ENCODE measurements around the gene LUC7L2. TPM values are rescaled to one million over a fixed set of nuclear protein-coding genes. Genes with fewer than 3 reads are reported as not detected.

The LUC7L2 gene
- total RNA-seq, 4 donors from 2014 or later = 125 to 179 (median 145) TPM

DNA sequence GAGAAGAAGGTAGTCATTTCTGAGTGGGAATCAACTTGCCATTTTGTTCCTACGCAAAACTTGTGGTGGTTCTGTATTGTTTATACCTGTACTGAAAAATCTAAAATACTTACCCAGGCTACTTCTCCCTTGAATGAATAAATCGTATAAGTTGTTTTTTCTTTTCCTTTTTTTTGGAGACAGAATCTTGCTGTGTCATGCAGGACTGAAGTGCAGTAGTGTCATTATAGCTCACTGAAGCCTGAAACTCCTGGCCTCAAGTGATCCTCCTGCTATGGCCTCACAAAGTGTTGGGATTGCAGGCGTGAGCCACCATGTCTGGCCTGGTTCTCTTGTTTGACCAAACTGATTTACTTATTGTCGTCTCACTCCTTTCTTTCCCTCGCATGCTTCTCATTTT is 27.9 kb downstream of the LUC7L2 start:
- 66 to 71% methylated on average over 5 of the region's 5 CpGs for WGBS, 2 donors

GRCh38 chr7:139389091-139389490 is 29.4 kb downstream of the LUC7L2 start:
- peak overlapping the region; percentile 16 to 68 (median 47) for H3K27ac ChIP-seq
- intact Hi-C loops (cut with DNase I) = no loop called here
- peaks cover 34 to 38% of the 10 kb centered on the region in 2 donors for H3K4me1 ChIP-seq
- H3K36me3 ChIP-seq = peaks cover 0 to under 1% of the 10 kb centered on the region in 2 donors
- H3K27me3 ChIP-seq = no peaks in the 10 kb centered on the region
- H3K9me3 ChIP-seq = no peaks in the 10 kb centered on the region
- H3K4me3 ChIP-seq (replicated peaks in 1 of 3) = no peak overlapping the region
- 68 to 76% methylated on average over 3 of the region's 3 CpGs for WGBS, 2 donors
- no peak for DNase-seq
- TF ChIP-seq, protein P1, sequence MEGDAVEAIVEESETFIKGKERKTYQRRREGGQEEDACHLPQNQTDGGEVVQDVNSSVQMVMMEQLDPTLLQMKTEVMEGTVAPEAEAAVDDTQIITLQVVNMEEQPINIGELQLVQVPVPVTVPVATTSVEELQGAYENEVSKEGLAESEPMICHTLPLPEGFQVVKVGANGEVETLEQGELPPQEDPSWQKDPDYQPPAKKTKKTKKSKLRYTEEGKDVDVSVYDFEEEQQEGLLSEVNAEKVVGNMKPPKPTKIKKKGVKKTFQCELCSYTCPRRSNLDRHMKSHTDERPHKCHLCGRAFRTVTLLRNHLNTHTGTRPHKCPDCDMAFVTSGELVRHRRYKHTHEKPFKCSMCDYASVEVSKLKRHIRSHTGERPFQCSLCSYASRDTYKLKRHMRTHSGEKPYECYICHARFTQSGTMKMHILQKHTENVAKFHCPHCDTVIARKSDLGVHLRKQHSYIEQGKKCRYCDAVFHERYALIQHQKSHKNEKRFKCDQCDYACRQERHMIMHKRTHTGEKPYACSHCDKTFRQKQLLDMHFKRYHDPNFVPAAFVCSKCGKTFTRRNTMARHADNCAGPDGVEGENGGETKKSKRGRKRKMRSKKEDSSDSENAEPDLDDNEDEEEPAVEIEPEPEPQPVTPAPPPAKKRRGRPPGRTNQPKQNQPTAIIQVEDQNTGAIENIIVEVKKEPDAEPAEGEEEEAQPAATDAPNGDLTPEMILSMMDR (IDR thresholded peaks at IDR 0.05) = no peak
- no peak for TF ChIP-seq POLR2A (IDR thresholded peaks at IDR 0.05)

More for the DNA sequence above, 27.9 kb downstream of the LUC7L2 start:
- DNase-seq = peak; percentile 40 to 47
- no peaks in the 10 kb centered on the region for H3K9me3 ChIP-seq
- peak overlapping the region; percentile 37 to 64 (median 57) for H3K27ac ChIP-seq
- peaks cover 0 to 4% of the 10 kb centered on the region in 2 donors for H3K36me3 ChIP-seq
- H3K4me1 ChIP-seq = peaks cover 34 to 38% of the 10 kb centered on the region in 2 donors
- H3K4me3 ChIP-seq (replicated peaks in 1 of 3) = no peak overlapping the region
- intact Hi-C loops (cut with DNase I) = no loop called here
- no peak for TF ChIP-seq POLR2A (IDR thresholded peaks at IDR 0.05)
- TF ChIP-seq, protein P1 (IDR thresholded peaks at IDR 0.05) = no peak
- H3K27me3 ChIP-seq = no peaks in the 10 kb centered on the region

DNA sequence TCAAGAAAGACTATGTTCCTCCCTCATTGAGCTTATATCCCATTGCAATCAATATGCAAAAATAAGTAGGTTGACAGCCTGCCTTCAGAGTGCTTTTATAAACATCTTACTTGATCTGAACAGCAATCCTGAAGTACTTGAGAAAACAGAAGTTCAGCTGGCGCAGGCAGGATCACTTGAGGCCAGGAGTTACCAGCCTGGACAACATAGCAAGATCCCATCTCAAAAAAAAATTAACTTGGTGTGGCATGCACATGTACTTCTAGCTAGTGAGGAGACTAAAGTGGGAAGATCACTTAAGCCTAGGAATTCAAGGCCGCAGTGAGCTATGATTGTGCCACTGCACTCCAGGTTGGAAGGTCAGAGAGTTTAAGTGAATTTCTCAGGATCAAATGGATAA is 30.1 kb downstream of the LUC7L2 start:
- DNase-seq = no peak
- Histone ChIP-seq H3K4me1 (peaks cover 34 to 38% of the 10 kb centered on the region in 2 donors), H3K9me3 (no peaks in the 10 kb centered on the region), H3K36me3 (no peaks in the 10 kb centered on the region), H3K27ac (peak overlapping the region in 2 of 3 donors; percentile 16 to 68), H3K4me3 (replicated peaks in 1 of 3) (no peak overlapping the region), H3K27me3 (no peaks in the 10 kb centered on the region)
- 100% methylated on average over 2 of the region's 2 CpGs for WGBS, 2 donors
- intact Hi-C loops (cut with DNase I) = no loop called here
- TF ChIP-seq, protein P1 (IDR thresholded peaks at IDR 0.05) = no peak
- TF ChIP-seq POLR2A (IDR thresholded peaks at IDR 0.05) = no peak

GRCh38 chr7:139393621-139394211 is 34.0 kb downstream of the LUC7L2 start:
- Histone ChIP-seq H3K27ac (peak overlapping the region in 1 of 3 donors; percentile 0), H3K4me1 (peaks cover 17 to 29% of the 10 kb centered on the region in 2 donors), H3K27me3 (no peaks in the 10 kb centered on the region), H3K36me3 (no peaks in the 10 kb centered on the region), H3K9me3 (no peaks in the 10 kb centered on the region), H3K4me3 (replicated peaks in 1 of 3) (no peak overlapping the region)
- 80 to 81% methylated on average over 1 of the region's 1 CpG for WGBS, 2 donors
- DNase-seq = no peak
- TF ChIP-seq, protein P1 (IDR thresholded peaks at IDR 0.05) = no peak
- TF ChIP-seq POLR2A (IDR thresholded peaks at IDR 0.05) = no peak
- intact Hi-C loops (cut with DNase I) = no loop called here

GRCh38 chr7:139394540-139394939 is 34.8 kb downstream of the LUC7L2 start:
- 86% methylated on average over 3 of the region's 3 CpGs for whole genome bisulfite sequencing, 2 donors
- no peak for TF ChIP-seq POLR2A (IDR thresholded peaks at IDR 0.05)
- TF ChIP-seq, protein P1 (IDR thresholded peaks at IDR 0.05) = no peak
- Histone ChIP-seq H3K36me3 (peaks cover 2 to 5% of the 10 kb centered on the region in 2 donors), H3K9me3 (no peaks in the 10 kb centered on the region), H3K4me3 (replicated peaks in 1 of 3) (no peak overlapping the region), H3K27ac (no peak overlapping the region), H3K27me3 (no peaks in the 10 kb centered on the region), H3K4me1 (peaks cover 8 to 21% of the 10 kb centered on the region in 2 donors)
- no peak for DNase-seq
- intact Hi-C loops (cut with DNase I) = no loop called here
